ENCODE data around the gene BLOC1S5. TPM values are rescaled to one million over a fixed set of nuclear protein-coding genes. Genes with fewer than 3 reads are reported as not detected.
"Not testable (repeated sequence)": the region's sequence is repeated elsewhere in the genome, so short reads cannot be mapped to it uniquely, and the experiment has no call there.

The BLOC1S5 gene
- total and polyA plus RNA-seq, 7 donors: 5.6 to 17.7 (median 7.6) TPM

DNA sequence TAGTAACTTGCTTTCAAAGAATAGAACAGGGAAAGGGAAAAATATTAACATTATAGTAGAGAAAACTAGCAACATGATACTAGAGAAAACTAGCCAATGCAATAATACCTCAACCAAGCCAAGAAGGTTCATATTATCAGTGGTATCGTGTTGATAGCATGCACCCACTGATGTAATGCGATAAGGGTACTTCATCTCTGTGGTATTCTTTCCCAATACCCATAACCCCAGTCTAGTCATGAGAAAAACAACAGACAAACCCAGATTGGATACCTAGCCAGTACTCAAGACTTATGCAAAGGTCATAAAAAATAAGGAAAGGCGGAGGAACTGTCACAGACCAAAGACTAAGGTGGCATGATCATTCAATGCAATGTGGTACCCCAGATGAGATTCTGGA lies 21.0 kb downstream of the BLOC1S5 start:
- Histone ChIP-seq H3K36me3 (ENCODE audit: insufficient read depth in 1 of 2, low read depth in 1 of 2) (peaks cover 0 to 7% of the 10 kb centered on the region in 2 donors), H3K27ac (no peak overlapping the region), H3K9me3 (no peaks in the 10 kb centered on the region), H3K4me1 (no peaks in the 10 kb centered on the region), H3K4me3 (no peak overlapping the region), H3K27me3 (ENCODE audit: insufficient read depth in 3 of 3, low read length in 2 of 3) (no peaks in the 10 kb centered on the region)
- TF ChIP-seq, protein P1, sequence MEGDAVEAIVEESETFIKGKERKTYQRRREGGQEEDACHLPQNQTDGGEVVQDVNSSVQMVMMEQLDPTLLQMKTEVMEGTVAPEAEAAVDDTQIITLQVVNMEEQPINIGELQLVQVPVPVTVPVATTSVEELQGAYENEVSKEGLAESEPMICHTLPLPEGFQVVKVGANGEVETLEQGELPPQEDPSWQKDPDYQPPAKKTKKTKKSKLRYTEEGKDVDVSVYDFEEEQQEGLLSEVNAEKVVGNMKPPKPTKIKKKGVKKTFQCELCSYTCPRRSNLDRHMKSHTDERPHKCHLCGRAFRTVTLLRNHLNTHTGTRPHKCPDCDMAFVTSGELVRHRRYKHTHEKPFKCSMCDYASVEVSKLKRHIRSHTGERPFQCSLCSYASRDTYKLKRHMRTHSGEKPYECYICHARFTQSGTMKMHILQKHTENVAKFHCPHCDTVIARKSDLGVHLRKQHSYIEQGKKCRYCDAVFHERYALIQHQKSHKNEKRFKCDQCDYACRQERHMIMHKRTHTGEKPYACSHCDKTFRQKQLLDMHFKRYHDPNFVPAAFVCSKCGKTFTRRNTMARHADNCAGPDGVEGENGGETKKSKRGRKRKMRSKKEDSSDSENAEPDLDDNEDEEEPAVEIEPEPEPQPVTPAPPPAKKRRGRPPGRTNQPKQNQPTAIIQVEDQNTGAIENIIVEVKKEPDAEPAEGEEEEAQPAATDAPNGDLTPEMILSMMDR (IDR thresholded peaks at IDR 0.05): no peak
- no peak for ATAC-seq
- WGBS, 3 donors: 43 to 49% (median 44%) methylated on average over 3 of the region's 3 CpGs
- no peak for DNase-seq
- intact Hi-C loops (cut with DNase I): no loop called here

DNA sequence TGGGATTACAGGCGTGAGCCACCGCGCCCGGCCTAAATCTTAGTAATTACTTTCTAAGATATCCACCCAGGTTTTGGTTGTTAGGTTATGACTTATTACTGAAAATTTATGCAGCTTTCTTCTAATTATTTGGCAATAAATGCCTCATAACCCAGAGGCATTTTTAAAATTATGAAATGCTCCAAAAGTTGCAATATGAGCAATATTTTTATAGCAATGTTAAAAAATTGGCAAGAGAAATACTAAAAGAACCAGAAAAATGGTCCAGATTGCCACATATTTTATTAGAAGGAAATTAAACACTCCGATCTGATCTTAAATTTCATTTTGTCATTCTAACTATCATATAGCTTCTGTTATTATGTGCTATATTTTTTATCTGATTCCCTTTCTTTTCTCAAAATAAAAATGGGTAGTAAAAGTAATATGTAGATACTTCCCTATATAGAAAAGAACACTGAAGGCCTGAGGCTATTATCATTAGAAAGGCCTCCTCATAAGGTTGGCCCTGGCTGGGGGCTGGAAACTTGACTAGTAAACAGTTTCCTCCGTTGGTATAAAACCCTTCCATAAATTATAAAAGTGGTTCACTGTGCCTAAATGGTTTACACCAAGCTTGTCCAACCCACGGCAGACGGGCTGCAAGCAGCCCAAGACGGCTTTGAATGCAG lies 22.1 kb downstream of the BLOC1S5 start:
- Histone ChIP-seq H3K4me3 (no peak overlapping the region), H3K27me3 (ENCODE audit: insufficient read depth in 3 of 3, low read length in 2 of 3) (no peaks in the 10 kb centered on the region), H3K27ac (no peak overlapping the region), H3K36me3 (ENCODE audit: insufficient read depth in 1 of 2, low read depth in 1 of 2) (peaks cover 0 to 7% of the 10 kb centered on the region in 2 donors), H3K9me3 (no peaks in the 10 kb centered on the region), H3K4me1 (no peaks in the 10 kb centered on the region)
- DNase-seq (no peak), ATAC-seq (no peak)
- intact Hi-C loops (cut with DNase I): no loop called here
- TF ChIP-seq, protein P1 (IDR thresholded peaks at IDR 0.05): no peak
- WGBS, 3 donors: 85 to 90% (median 87%) methylated on average over 9 of the region's 9 CpGs

DNA sequence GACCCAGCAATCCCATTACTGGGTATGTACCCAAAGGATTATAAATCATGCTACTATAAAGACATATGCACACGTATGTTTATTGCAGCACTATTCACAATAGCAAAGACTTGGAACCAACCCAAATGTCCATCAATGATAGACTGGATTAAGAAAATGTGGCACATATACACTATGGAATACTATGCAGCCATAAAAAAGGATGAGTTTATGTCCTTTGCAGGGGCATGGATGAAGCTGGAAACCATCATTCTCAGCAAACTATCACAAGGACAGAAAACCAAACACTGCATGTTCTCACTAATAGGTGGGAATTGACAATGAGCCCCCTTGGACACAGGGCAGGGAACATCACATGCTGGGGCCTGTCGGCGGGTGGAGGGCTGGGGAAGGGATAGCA lies 30.1 kb downstream of the BLOC1S5 start:
- H3K4me3 ChIP-seq; intact Hi-C loops (cut with DNase I); H3K9me3 ChIP-seq; H3K36me3 ChIP-seq (ENCODE audit: insufficient read depth in 1 of 2, low read depth in 1 of 2); ATAC-seq; H3K27me3 ChIP-seq (ENCODE audit: insufficient read depth in 3 of 3, low read length in 2 of 3); H3K27ac ChIP-seq; DNase-seq; H3K4me1 ChIP-seq: not testable (repeated sequence)
- WGBS, 3 donors: 81 to 90% (median 89%) methylated on average over 3 of the region's 3 CpGs

DNA sequence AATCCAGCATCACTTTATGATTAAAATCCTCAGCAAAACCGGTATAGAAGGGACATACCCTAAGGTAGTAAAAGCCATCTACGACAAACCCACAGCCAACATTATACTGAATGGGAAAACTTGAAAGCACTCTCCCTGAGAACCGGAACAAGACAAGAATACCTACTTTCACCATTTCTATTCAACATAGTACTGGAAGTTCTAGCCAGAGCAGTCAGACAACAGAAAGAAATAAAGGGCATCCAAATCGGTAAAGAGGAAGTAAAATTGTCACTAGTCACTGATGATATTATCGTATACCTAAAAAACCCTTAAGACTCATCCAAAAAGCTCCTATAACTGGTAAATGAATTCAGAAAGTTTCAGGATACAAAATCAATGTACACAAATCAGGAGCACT lies 33.3 kb downstream of the BLOC1S5 start:
- peaks cover 16% of the 10 kb centered on the region for H3K4me1 ChIP-seq
- H3K36me3 ChIP-seq (ENCODE audit: insufficient read depth in 1 of 2, low read depth in 1 of 2): no peaks in the 10 kb centered on the region
- TF ChIP-seq, protein P1 (IDR thresholded peaks at IDR 0.05): no peak
- no peak overlapping the region for H3K27ac ChIP-seq
- H3K4me3 ChIP-seq: no peak overlapping the region
- DNase-seq: no peak
- 93 to 97% (median 95%) methylated on average over 5 of the region's 5 CpGs for WGBS, 3 donors
- intact Hi-C loops (cut with DNase I): no loop called here
- no peaks in the 10 kb centered on the region for H3K27me3 ChIP-seq (ENCODE audit: insufficient read depth in 3 of 3, low read length in 2 of 3)
- H3K9me3 ChIP-seq: no peaks in the 10 kb centered on the region
- ATAC-seq: no peak

DNA sequence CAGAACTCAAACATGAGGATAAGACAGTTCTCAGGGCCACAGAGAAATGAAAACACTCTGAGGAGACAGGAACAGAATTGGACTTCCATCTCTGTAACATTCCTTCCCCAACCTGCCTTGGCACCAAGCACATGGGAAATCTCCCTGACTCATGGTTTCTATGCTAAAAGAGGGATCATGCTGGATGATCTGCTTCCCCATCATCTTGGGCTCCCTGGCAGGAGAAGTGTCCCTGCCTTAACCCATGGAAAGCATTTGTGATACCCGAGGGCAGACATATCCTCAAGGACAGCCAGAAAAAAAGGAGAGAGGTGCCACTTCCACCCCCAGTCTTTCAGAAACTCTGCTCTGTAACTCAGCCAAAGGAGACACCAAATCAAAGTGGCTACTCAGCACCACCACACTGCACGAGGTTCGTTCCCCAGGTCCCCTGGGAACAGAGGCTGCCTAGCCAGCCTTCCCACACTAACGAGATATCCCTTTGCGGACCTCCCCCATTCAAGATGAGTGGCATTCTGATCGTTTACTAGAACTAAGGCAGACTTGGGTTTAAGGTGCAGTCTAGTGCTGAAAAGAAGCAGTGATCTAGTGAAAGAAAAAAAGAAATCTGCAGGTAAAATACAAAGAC lies 34.8 kb downstream of the BLOC1S5 start:
- TF ChIP-seq, protein P1 (IDR thresholded peaks at IDR 0.05): no peak
- no peaks in the 10 kb centered on the region for H3K9me3 ChIP-seq
- no peak overlapping the region for H3K4me3 ChIP-seq
- H3K4me1 ChIP-seq: peaks cover 16% of the 10 kb centered on the region
- ATAC-seq: peak in 1 of 4 donors; percentile 31
- 7 to 25% (median 16%) methylated on average over 6 of the region's 6 CpGs for WGBS, 3 donors
- no peaks in the 10 kb centered on the region for H3K36me3 ChIP-seq (ENCODE audit: insufficient read depth in 1 of 2, low read depth in 1 of 2)
- DNase-seq: no peak
- H3K27me3 ChIP-seq (ENCODE audit: insufficient read depth in 3 of 3, low read length in 2 of 3): no peaks in the 10 kb centered on the region
- intact Hi-C loops (cut with DNase I): no loop called here
- H3K27ac ChIP-seq: no peak overlapping the region

Data from psoas muscle (tissue), 8 donors.